Measurements from ENCODE around the gene CIC. TPM values are rescaled to one million over a fixed set of nuclear protein-coding genes. Genes with fewer than 3 reads are reported as not detected.

The CIC gene
- polyA plus RNA-seq, 1 donor (not counting 4 experiments of a cell fraction or from before 2014, with no cell fraction given) = 3.1 TPM

DNA sequence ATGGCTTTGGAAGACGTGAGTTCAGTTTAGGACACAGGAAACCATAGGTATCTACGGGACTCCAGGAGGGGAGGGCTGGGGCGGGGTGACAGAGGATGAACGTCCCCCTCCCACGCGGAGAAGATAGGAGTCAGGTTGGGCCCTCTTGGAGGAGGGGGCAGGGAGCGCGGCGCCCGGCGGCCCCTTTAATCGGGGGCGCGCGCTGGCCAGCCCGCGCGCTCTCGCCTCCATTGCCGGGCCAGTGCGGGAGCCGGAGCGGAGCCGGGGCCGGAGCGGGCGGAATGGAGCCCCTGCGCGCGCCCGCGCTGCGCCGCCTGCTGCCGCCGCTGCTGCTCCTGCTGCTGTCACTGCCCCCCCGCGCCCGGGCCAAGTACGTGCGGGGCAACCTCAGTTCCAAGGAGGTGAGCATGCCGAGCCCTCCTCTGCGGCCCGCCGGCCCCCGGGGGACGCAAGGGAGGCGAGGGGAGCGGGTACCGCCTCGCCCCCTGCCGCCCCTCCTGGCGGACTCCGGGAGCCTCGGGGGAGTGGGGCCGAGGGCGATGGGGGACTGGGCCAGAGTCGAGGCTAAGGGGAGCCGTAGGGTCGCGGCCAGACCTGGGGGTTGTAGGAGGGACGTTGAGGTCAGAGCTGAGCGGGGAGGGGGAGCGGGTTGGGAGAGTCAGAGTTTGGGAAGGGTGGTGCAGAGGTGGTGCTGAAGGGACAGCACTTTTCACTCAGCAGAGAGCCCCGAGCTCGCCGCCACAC, 44.2 kb downstream of the CIC start, which contains the start of gene TMEM145:
TMEM145 (plus strand) TSS at position 214 of the 744 bp plus-strand sequence; CDS start at position 282, 68 bp downstream.
- FAIRE-seq (no peak), DNase-seq (ENCODE audit: low read depth, low spot score) (no peak)
- Histone ChIP-seq H3K4me2 (ENCODE audit: control insufficient read depth, extremely low read depth, insufficient read depth, low read depth, low read length) (peak within 1 kb of the TSS; percentile 67), H3K9ac (ENCODE audit: control insufficient read depth, extremely low read depth, insufficient read depth, low read length) (no peak within 1 kb of the TSS), H3K4me1 (ENCODE audit: control insufficient read depth, extremely low read depth, insufficient read depth, low read length) (no peaks in the 10 kb centered on the region), H4K20me1 (ENCODE audit: control insufficient read depth, extremely low read depth, insufficient read depth, low read length) (no peaks in the 10 kb centered on the region), H2AFZ (ENCODE audit: control insufficient read depth, low read length) (no peak within 1 kb of the TSS), H3K27me3 (ENCODE audit: control insufficient read depth, extremely low read depth, insufficient read depth, low read length) (peaks cover 35% of the 10 kb centered on the region), H3K36me3 (ENCODE audit: control insufficient read depth in 2 of 2, extremely low read depth in 1 of 2, insufficient read depth in 2 of 2, low read length in 2 of 2) (no peaks in the 10 kb centered on the region), H3K9me1 (ENCODE audit: control insufficient read depth, extremely low read depth, insufficient read depth, low read length) (no peaks in the 10 kb centered on the region), H3K27ac (ENCODE audit: control insufficient read depth, insufficient read depth, low read length) (no peak within 1 kb of the TSS), H3K79me2 (ENCODE audit: control insufficient read depth, insufficient read depth, low read length) (no peaks in the 10 kb centered on the region), H3K4me3 (ENCODE audit: control insufficient read depth in 2 of 3, extremely low read depth in 1 of 3, insufficient read depth in 2 of 3, low read depth in 1 of 3, low read length in 3 of 3) (peak within 1 kb of the TSS; percentile 26 to 51 (median 46)), H3K9me3 (ENCODE audit: control insufficient read depth, low read depth, low read length) (no peaks in the 10 kb centered on the region)
- dilution Hi-C loops (cut with MboI; ENCODE audit: extremely low pct_ligation_motif_present, low sequenced_read_pairs) = no loop called here
- TF ChIP-seq, protein P1, sequence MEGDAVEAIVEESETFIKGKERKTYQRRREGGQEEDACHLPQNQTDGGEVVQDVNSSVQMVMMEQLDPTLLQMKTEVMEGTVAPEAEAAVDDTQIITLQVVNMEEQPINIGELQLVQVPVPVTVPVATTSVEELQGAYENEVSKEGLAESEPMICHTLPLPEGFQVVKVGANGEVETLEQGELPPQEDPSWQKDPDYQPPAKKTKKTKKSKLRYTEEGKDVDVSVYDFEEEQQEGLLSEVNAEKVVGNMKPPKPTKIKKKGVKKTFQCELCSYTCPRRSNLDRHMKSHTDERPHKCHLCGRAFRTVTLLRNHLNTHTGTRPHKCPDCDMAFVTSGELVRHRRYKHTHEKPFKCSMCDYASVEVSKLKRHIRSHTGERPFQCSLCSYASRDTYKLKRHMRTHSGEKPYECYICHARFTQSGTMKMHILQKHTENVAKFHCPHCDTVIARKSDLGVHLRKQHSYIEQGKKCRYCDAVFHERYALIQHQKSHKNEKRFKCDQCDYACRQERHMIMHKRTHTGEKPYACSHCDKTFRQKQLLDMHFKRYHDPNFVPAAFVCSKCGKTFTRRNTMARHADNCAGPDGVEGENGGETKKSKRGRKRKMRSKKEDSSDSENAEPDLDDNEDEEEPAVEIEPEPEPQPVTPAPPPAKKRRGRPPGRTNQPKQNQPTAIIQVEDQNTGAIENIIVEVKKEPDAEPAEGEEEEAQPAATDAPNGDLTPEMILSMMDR (optimal IDR thresholded peaks at IDR 0.05 in 1 of 3, IDR thresholded peaks at IDR 0.05 in 1 of 3, conservative IDR thresholded peaks at IDR 0.05 in 1 of 3; ENCODE audit: extremely low read depth in 1 of 3, insufficient read depth in 2 of 3, low read length in 3 of 3) = peak in 1 of 3 experiments; percentile 34
- no peak for TF ChIP-seq EZH2 (IDR thresholded peaks at IDR 0.05; ENCODE audit: low read length)

- dilution Hi-C loops (cut with MboI; ENCODE audit: extremely low pct_ligation_motif_present, low sequenced_read_pairs) = no loop called here
- TF ChIP-seq EZH2 (IDR thresholded peaks at IDR 0.05; ENCODE audit: low read length) = no peak
- TF ChIP-seq, protein P1 (optimal IDR thresholded peaks at IDR 0.05 in 1 of 3, IDR thresholded peaks at IDR 0.05 in 1 of 3, conservative IDR thresholded peaks at IDR 0.05 in 1 of 3; ENCODE audit: extremely low read depth in 1 of 3, insufficient read depth in 2 of 3, low read length in 3 of 3) = no peak
- no peak overlapping the region for H3K4me3 ChIP-seq (ENCODE audit: control insufficient read depth in 2 of 3, extremely low read depth in 1 of 3, insufficient read depth in 2 of 3, low read depth in 1 of 3, low read length in 3 of 3)
- no peaks in the 10 kb centered on the region for H4K20me1 ChIP-seq (ENCODE audit: control insufficient read depth, extremely low read depth, insufficient read depth, low read length)
- H3K79me2 ChIP-seq (ENCODE audit: control insufficient read depth, insufficient read depth, low read length) = no peaks in the 10 kb centered on the region
- peaks cover 35% of the 10 kb centered on the region for H3K27me3 ChIP-seq (ENCODE audit: control insufficient read depth, extremely low read depth, insufficient read depth, low read length)
- no peak overlapping the region for H3K27ac ChIP-seq (ENCODE audit: control insufficient read depth, insufficient read depth, low read length)
- H3K4me1 ChIP-seq (ENCODE audit: control insufficient read depth, extremely low read depth, insufficient read depth, low read length) = no peaks in the 10 kb centered on the region
- H3K36me3 ChIP-seq (ENCODE audit: control insufficient read depth in 2 of 2, extremely low read depth in 1 of 2, insufficient read depth in 2 of 2, low read length in 2 of 2) = no peaks in the 10 kb centered on the region
- no peak for FAIRE-seq
- no peak overlapping the region for H2AFZ ChIP-seq (ENCODE audit: control insufficient read depth, low read length)
- H3K4me2 ChIP-seq (ENCODE audit: control insufficient read depth, extremely low read depth, insufficient read depth, low read depth, low read length) = no peak overlapping the region
- H3K9me3 ChIP-seq (ENCODE audit: control insufficient read depth, low read depth, low read length) = no peaks in the 10 kb centered on the region
- H3K9ac ChIP-seq (ENCODE audit: control insufficient read depth, extremely low read depth, insufficient read depth, low read length) = no peak overlapping the region
- DNase-seq (ENCODE audit: low read depth, low spot score) = no peak
- no peaks in the 10 kb centered on the region for H3K9me1 ChIP-seq (ENCODE audit: control insufficient read depth, extremely low read depth, insufficient read depth, low read length)
Measured at GRCh38 chr19:42313840-42314755, 45.0 kb downstream of the CIC start.
